A673 (cell line): Measurements from ENCODE around the gene PIK3CD.

Source experiments
- CTCF ChIP-seq: fragments of 300-800, 200-600 bp; sonication (generic); conservative IDR thresholded peaks from 2 replicates; pipeline ENCODE4 v1.5.1; 2017; ENCODE audit warnings: low read depth, mild to moderate bottlenecking, antibody characterized with exemption, low read length, moderate library complexity, mixed read lengths
- EZH2 ChIP-seq: fragments of 200-600 bp; sonication (generic); IDR thresholded peaks from 2 replicates; pipeline ENCODE4 v1.6.1; 2017; ENCODE audit warnings: borderline replicate concordance, low read depth, mild to moderate bottlenecking, mixed read lengths, antibody characterized with exemption, low read length; ENCODE audit not compliant: poor library complexity, severe bottlenecking

- no peak for TF ChIP-seq EZH2
- TF ChIP-seq CTCF: no peak
Observed at GRCh38 chr1:9654834-9655723, 3.5 kb downstream of the PIK3CD start.
